GM12878 (cell line): ENCODE measurements around the gene ATXN1. TPM values are rescaled to one million over a fixed set of nuclear protein-coding genes. Genes with fewer than 3 reads are reported as not detected.

Source experiments
- ATF2 ChIP-seq: IDR thresholded peaks from 2 replicates; pipeline ENCODE4 v1.6.1; 2012; ENCODE audit warnings: low read length, inconsistent platforms
- BACH1 ChIP-seq: fragments of 450-650 bp; IDR thresholded peaks from 2 replicates; pipeline ENCODE4 v1.6.1; 2017; ENCODE audit warnings: mild to moderate bottlenecking, borderline replicate concordance
- CBX3 ChIP-seq: fragments of 200-600 bp; sonication (generic); IDR thresholded peaks from 2 replicates; pipeline ENCODE4 v1.6.1; 2016; ENCODE audit warnings: low read depth, borderline replicate concordance
- EED ChIP-seq: sonication (generic); IDR thresholded peaks from 2 replicates; pipeline ENCODE4 v1.6.1; 2016; ENCODE audit warnings: antibody characterized with exemption, low read depth
- EGR1 ChIP-seq, 2 experiments: IDR thresholded peaks; 1 replicate in 1 of 2; 2 replicates in 1 of 2; pipeline ENCODE4 v1.6.1; 2011 to 2012; ENCODE audit warnings: low read depth in 2 of 2, low read length in 2 of 2, borderline replicate concordance in 1 of 2, mild to moderate bottlenecking in 1 of 2, moderate library complexity in 1 of 2
- IRF3 ChIP-seq: fragments of 450-650 bp; IDR thresholded peaks from 2 replicates; pipeline ENCODE4 v1.6.1; 2014; ENCODE audit warnings: mild to moderate bottlenecking
- JUNB ChIP-seq: IDR thresholded peaks from 2 replicates; pipeline ENCODE4 v1.6.1; 2016; ENCODE audit warnings: antibody characterized with exemption, mild to moderate bottlenecking
- NBN ChIP-seq: fragments of 450-650 bp; IDR thresholded peaks from 2 replicates; pipeline ENCODE4 v1.6.1; 2016
- RAD21 ChIP-seq: IDR thresholded peaks from 2 replicates; pipeline ENCODE4 v1.6.1; 2011; ENCODE audit warnings: mild to moderate bottlenecking, low read depth, low read length, moderate library complexity; ENCODE audit not compliant: insufficient read depth
- REST ChIP-seq: IDR thresholded peaks from 2 replicates; pipeline ENCODE4 v1.6.1; 2012; ENCODE audit warnings: mild to moderate bottlenecking, low read depth, low read length
- SMARCA5 ChIP-seq: fragments of 450-650 bp; IDR thresholded peaks from 2 replicates; pipeline ENCODE4 v1.6.1; 2017; ENCODE audit warnings: mild to moderate bottlenecking
- SP1 ChIP-seq: IDR thresholded peaks from one replicate; pipeline ENCODE4 v1.6.1; 2011; ENCODE audit warnings: low read depth, low read length
- STAT3 ChIP-seq: IDR thresholded peaks from 2 replicates; pipeline ENCODE4 v1.6.1; 2011; ENCODE audit warnings: low read depth, low read length, improper control_type of control experiment
- TARDBP ChIP-seq: IDR thresholded peaks from 2 replicates; pipeline ENCODE4 v1.6.1; 2016; ENCODE audit warnings: borderline replicate concordance
- ZBTB33 ChIP-seq: fragments of 450-650 bp; IDR thresholded peaks from 2 replicates; pipeline ENCODE4 v1.6.1; 2017; ENCODE audit warnings: mild to moderate bottlenecking
- ZBTB40 ChIP-seq: fragments of 450-650 bp; IDR thresholded peaks from 2 replicates; pipeline ENCODE4 v1.6.1; 2016; ENCODE audit warnings: mild to moderate bottlenecking, moderate library complexity, borderline replicate concordance
- ZNF207 ChIP-seq: fragments of 450-650 bp; IDR thresholded peaks from 2 replicates; pipeline ENCODE4 v1.6.1; 2014; ENCODE audit warnings: antibody characterized with exemption, mild to moderate bottlenecking, borderline replicate concordance
- ZNF384 ChIP-seq: IDR thresholded peaks from 2 replicates; pipeline ENCODE4 v1.6.1; 2012; ENCODE audit warnings: low read depth, mild to moderate bottlenecking, low read length, improper control_type of control experiment, borderline replicate concordance
- polyA plus RNA-seq, 11 experiments: library from polyadenylated mRNA; depleted of rRNA in 4 of 11; unstranded in 6 of 11; stranded (reverse) in 5 of 11; fragments of >200 nt; fragmentation: Nextera tagmentation in 4 of 11; fragmentation: Illumina TruSeq in 1 of 11; extraction: Ambion mirVana in 4 of 11; extraction: Trizol in 1 of 11; gene quantifications; 1 replicate in 1 of 11; 2 replicates in 10 of 11; pipeline versions ENCODE4 v1.2.1 to v1.2.3, GENCODE V29; 2011 to 2016; ENCODE audit warnings: inconsistent platforms in 2 of 11, missing spikeins in 2 of 11, low read depth in 1 of 11
- total RNA-seq, 4 experiments: library from RNA; depleted of rRNA in 3 of 4; stranded (reverse); fragments of >200 nt in 3 of 4; fragmentation: Illumina TruSeq in 1 of 4; extraction: Trizol in 1 of 4; gene quantifications; 2 replicates each; pipeline versions ENCODE4 v1.2.1 to v1.2.3, GENCODE V29; 2013 to 2021

ATXN1 gene
- total and polyA plus RNA-seq, 10 of the 15 experiments (the other 5 are each of a cell fraction or from before 2014, with no cell fraction given) = 12.2 to 51.2 (median 20.5) TPM

- no peak for TF ChIP-seq CBX3
- TF ChIP-seq IRF3 = no peak
- no peak for TF ChIP-seq REST
- TF ChIP-seq RAD21 = 0 out of 2 replicates have a peak, but pooled peaks have one; percentile 18
- no peak; the same call in 1 of the 2 replicates for TF ChIP-seq BACH1
- TF ChIP-seq EED = peak; percentile 68
- TF ChIP-seq ZBTB40 = no peak
- TF ChIP-seq JUNB = peak; percentile 96
- TF ChIP-seq SP1 = peak; percentile 32
- TF ChIP-seq ZNF207 = peak; percentile 61; the same call in 1 of the 2 replicates
- no peak for TF ChIP-seq EGR1 (IDR thresholded peaks at IDR 0.05; ENCODE audit: borderline replicate concordance in 1 of 2, low read depth in 2 of 2, low read length in 2 of 2)
- no peak for TF ChIP-seq ZBTB33
- peak; percentile 93 for TF ChIP-seq ZNF384
- no peak for TF ChIP-seq SMARCA5
- TF ChIP-seq STAT3 = no peak
- TF ChIP-seq NBN = peak; percentile 94
- TF ChIP-seq TARDBP = no peak
- TF ChIP-seq ATF2 = peak; percentile 100
Observed at GRCh38 chr6:16420715-16421461, 340.4 kb downstream of the ATXN1 start (continued).
